Endothelial cell (in vitro differentiated cells): ENCODE data around the gene DNM1. TPM values are rescaled to one million over a fixed set of nuclear protein-coding genes. Genes with fewer than 3 reads are reported as not detected.
A peak's percentile ranks its signal among the peaks of the same experiment; 100 is the strongest.
"Not testable (repeated sequence)": the region's sequence is repeated elsewhere in the genome, so short reads cannot be mapped to it uniquely, and the experiment has no call there.

Experiments
- DNase-seq: peaks from one replicate; pipeline ENCODE4 v3.0.0; 2021; ENCODE audit warnings: low spot score
- H3K27ac Mint-ChIP-seq: one replicate; pipeline ENCODE4 v1.8.0; 2021; ENCODE audit warnings: mixed read lengths, inconsistent platforms; ENCODE audit not compliant: unreplicated experiment
- H3K27me3 Mint-ChIP-seq: one replicate; pipeline ENCODE4 v1.8.0; 2021; ENCODE audit warnings: mild to moderate bottlenecking, moderate library complexity, mixed read lengths, inconsistent platforms; ENCODE audit not compliant: unreplicated experiment
- H3K36me3 Mint-ChIP-seq: one replicate; pipeline ENCODE4 v1.8.0; 2021; ENCODE audit warnings: mild to moderate bottlenecking, low read depth, mixed read lengths, inconsistent platforms; ENCODE audit not compliant: unreplicated experiment
- H3K4me1 Mint-ChIP-seq: one replicate; pipeline ENCODE4 v1.8.0; 2021; ENCODE audit warnings: mild to moderate bottlenecking, mixed read lengths, inconsistent platforms; ENCODE audit not compliant: unreplicated experiment
- H3K4me3 Mint-ChIP-seq: one replicate; pipeline ENCODE4 v1.8.0; 2021; ENCODE audit warnings: mild to moderate bottlenecking, mixed read lengths, inconsistent platforms; ENCODE audit not compliant: unreplicated experiment
- H3K9me3 Mint-ChIP-seq: one replicate; pipeline ENCODE4 v1.8.0; 2021; ENCODE audit warnings: mixed read lengths, inconsistent platforms; ENCODE audit not compliant: unreplicated experiment
- total RNA-seq: library from RNA; stranded (reverse); fragmentation: NEBNext Ultra II Directional; extraction: Animal tissue kit (Norgen Biotek cat#: 25700); gene quantifications from one replicate; pipeline ENCODE4 v1.2.1, GENCODE V29; 2021; ENCODE audit not compliant: unreplicated experiment
- TF ChIP-seq, protein P1 (sequence below): fragments of 200-600 bp; sonication (generic); IDR thresholded peaks from one replicate; pipeline ENCODE4 v1.5.0; 2021; ENCODE audit warnings: antibody characterized with exemption; ENCODE audit not compliant: unreplicated experiment

Gene DNM1
- total RNA-seq, 1 donor from 2014 or later: 8.0 TPM

GRCh38 chr9:128175726-128176125 lies 27.5 kb upstream of the DNM1 start:
- H3K36me3 Mint-ChIP-seq: peaks cover 45% of the 10 kb centered on the region

GRCh38 chr9:128178806-128179431 lies 24.3 kb upstream of the DNM1 start:
- TF ChIP-seq, protein P1, sequence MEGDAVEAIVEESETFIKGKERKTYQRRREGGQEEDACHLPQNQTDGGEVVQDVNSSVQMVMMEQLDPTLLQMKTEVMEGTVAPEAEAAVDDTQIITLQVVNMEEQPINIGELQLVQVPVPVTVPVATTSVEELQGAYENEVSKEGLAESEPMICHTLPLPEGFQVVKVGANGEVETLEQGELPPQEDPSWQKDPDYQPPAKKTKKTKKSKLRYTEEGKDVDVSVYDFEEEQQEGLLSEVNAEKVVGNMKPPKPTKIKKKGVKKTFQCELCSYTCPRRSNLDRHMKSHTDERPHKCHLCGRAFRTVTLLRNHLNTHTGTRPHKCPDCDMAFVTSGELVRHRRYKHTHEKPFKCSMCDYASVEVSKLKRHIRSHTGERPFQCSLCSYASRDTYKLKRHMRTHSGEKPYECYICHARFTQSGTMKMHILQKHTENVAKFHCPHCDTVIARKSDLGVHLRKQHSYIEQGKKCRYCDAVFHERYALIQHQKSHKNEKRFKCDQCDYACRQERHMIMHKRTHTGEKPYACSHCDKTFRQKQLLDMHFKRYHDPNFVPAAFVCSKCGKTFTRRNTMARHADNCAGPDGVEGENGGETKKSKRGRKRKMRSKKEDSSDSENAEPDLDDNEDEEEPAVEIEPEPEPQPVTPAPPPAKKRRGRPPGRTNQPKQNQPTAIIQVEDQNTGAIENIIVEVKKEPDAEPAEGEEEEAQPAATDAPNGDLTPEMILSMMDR: no peak
- no peaks in the 10 kb centered on the region for H3K4me1 Mint-ChIP-seq
- H3K36me3 Mint-ChIP-seq: peaks cover 52% of the 10 kb centered on the region
- H3K4me3 Mint-ChIP-seq: peak overlapping the region; percentile 37
- no peak for DNase-seq
- peaks cover 4% of the 10 kb centered on the region for H3K27me3 Mint-ChIP-seq
- no peaks in the 10 kb centered on the region for H3K9me3 Mint-ChIP-seq
- no peak overlapping the region for H3K27ac Mint-ChIP-seq

More at GRCh38 chr9:128175726-128176125, 27.5 kb upstream of the DNM1 start:
- Mint-ChIP-seq H3K27me3 (no peaks in the 10 kb centered on the region), H3K27ac (no peak overlapping the region), H3K9me3 (no peaks in the 10 kb centered on the region), H3K4me3 (peak overlapping the region; percentile 32), H3K4me1 (no peaks in the 10 kb centered on the region)
- TF ChIP-seq, protein P1: no peak
- DNase-seq: no peak

GRCh38 chr9:128180001-128180400 lies 23.2 kb upstream of the DNM1 start:
- peaks cover 48% of the 10 kb centered on the region for H3K36me3 Mint-ChIP-seq
- TF ChIP-seq, protein P1: no peak
- H3K27me3 Mint-ChIP-seq: peaks cover 4% of the 10 kb centered on the region
- peak overlapping the region; percentile 31 for H3K4me3 Mint-ChIP-seq
- no peaks in the 10 kb centered on the region for H3K9me3 Mint-ChIP-seq
- no peak for DNase-seq
- H3K4me1 Mint-ChIP-seq: no peaks in the 10 kb centered on the region
- no peak overlapping the region for H3K27ac Mint-ChIP-seq

GRCh38 chr9:128180447-128180846 lies 22.7 kb upstream of the DNM1 start:
- Mint-ChIP-seq H3K4me3 (no peak overlapping the region), H3K27me3 (peaks cover 4% of the 10 kb centered on the region), H3K27ac (no peak overlapping the region), H3K36me3 (peaks cover 44% of the 10 kb centered on the region), H3K9me3 (no peaks in the 10 kb centered on the region), H3K4me1 (no peaks in the 10 kb centered on the region)
- DNase-seq: no peak
- TF ChIP-seq, protein P1: no peak

DNA sequence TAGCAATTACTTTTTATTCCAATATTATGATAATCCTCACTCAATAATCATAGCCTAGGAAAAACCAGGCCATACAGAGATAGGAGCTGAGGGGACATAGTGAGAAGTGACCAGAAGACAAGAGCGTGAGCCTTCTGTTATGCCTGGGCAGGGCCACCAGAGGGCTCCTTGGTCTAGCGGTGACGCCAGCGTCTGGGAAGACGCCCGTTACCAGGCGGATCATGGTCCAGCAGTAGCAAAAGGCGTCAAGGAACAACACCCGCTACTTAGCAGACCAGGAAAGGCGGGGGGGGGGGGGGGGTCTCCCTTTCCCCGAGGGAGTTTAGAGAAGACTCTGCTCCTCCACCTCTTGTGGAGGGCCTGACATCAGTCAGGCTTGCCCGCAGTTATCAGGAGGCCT lies 21.7 kb upstream of the DNM1 start:
- not testable (repeated sequence) for H3K27me3 Mint-ChIP-seq, H3K9me3 Mint-ChIP-seq, H3K4me1 Mint-ChIP-seq, H3K27ac Mint-ChIP-seq, H3K4me3 Mint-ChIP-seq
- DNase-seq: peak; percentile 63
- TF ChIP-seq, protein P1: peak; percentile 35
- peaks cover 44% of the 10 kb centered on the region for H3K36me3 Mint-ChIP-seq
